ENCODE data around the gene TAC3.

DNA sequence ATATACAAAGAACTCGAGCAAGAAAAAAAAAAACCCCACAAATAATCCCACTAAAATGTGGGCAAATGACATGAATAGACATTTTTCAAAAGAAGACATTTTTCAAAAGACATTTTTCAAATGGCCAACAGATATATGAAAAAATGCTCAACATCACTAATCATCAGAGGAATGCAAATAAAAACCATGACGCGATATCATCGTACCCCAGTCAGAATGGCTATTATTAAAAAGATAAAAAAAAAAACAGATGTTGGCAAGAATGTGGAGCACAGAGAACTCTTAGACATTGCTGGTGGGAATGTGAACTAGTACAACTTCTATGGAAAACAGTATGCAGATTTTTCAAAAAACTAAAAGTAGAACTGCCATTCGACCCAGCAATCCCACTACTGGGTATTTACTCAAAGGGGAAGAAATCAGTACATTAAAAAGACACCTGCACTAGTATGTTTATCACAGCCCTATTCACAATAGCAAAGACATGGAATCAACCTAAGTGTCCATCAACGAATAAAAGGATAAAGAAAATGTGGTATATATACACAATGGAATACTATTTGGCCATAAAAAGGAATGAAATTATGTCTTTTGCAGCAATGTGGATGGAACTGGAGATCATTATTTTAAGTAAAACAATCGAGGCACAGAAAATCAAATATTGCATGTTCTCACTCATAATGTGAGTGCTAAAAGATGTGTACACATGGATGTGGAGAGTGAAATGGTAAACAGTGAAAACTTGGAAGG, 26.3 kb downstream of the TAC3 start:
- no peak for TF ChIP-seq TCF4 (CRISPR knock-in tag; IDR thresholded peaks at IDR 0.05; ENCODE audit: borderline replicate concordance)
- TF ChIP-seq RARB (CRISPR knock-in tag; IDR thresholded peaks at IDR 0.05): no peak
- no peak for TF ChIP-seq ARNTL (CRISPR knock-in tag; IDR thresholded peaks at IDR 0.05; ENCODE audit: borderline replicate concordance, low read depth)
- TF ChIP-seq ESRRG (CRISPR knock-in tag; IDR thresholded peaks at IDR 0.05): no peak
- TF ChIP-seq SNAI2 (CRISPR knock-in tag; IDR thresholded peaks at IDR 0.05): no peak
- no peak for TF ChIP-seq ZNF565 (CRISPR knock-in tag; conservative IDR thresholded peaks at IDR 0.05; ENCODE audit: low read depth)
- TF ChIP-seq ZFP3 (CRISPR knock-in tag; IDR thresholded peaks at IDR 0.05): no peak
- no peak for TF ChIP-seq POU6F1 (CRISPR knock-in tag; IDR thresholded peaks at IDR 0.05; ENCODE audit: borderline replicate concordance, low read depth)
- no peak for TF ChIP-seq BACH2 (CRISPR knock-in tag; IDR thresholded peaks at IDR 0.05; ENCODE audit: borderline replicate concordance)

All from SK-N-SH treated with all-trans-retinoic acid at 6 μM for 48 hours (cell line).